ENCODE results near the gene APOB. TPM values are rescaled to one million over a fixed set of nuclear protein-coding genes. Genes with fewer than 3 reads are reported as not detected.

APOB gene
- polyA plus RNA-seq, 1 of the 3 experiments (the other 2 are of a cell fraction) = not detected

GRCh38 chr2:21035974-21036707 lies 7.7 kb downstream of the APOB start:
- Histone ChIP-seq H2AFZ (ENCODE audit: low read depth) (no peak overlapping the region), H3K27ac (ENCODE audit: low read depth in 2 of 2, low read length in 1 of 2) (no peak overlapping the region), H3K4me2 (no peak overlapping the region), H3K79me2 (ENCODE audit: insufficient read depth) (no peaks in the 10 kb centered on the region), H3K4me1 (ENCODE audit: control insufficient read depth in 1 of 2, insufficient read depth in 2 of 2, low read depth in 1 of 2, low read length in 1 of 2) (no peaks in the 10 kb centered on the region; a peak in 1 of 4 replicates), H3K27me3 (ENCODE audit: insufficient read depth) (no peaks in the 10 kb centered on the region; the same call in 1 of the 2 replicates), H3K9me3 (no peaks in the 10 kb centered on the region), H3K4me3 (ENCODE audit: low read depth in 2 of 2, low read length in 1 of 2) (no peak overlapping the region), H3K9ac (no peak overlapping the region), H3F3A (replicated peaks; ENCODE audit: insufficient read depth) (no peaks in the 10 kb centered on the region), H4K20me1 (ENCODE audit: insufficient read depth) (no peaks in the 10 kb centered on the region), H3K9me2 (no peaks in the 10 kb centered on the region), H3K36me3 (replicated peaks in 1 of 2; ENCODE audit: control insufficient read depth in 1 of 2, insufficient read depth in 2 of 2, low read length in 1 of 2) (no peaks in the 10 kb centered on the region)
- TF ChIP-seq CTCF (IDR thresholded peaks at IDR 0.05) (no peak), NFIC (IDR thresholded peaks at IDR 0.05; ENCODE audit: borderline replicate concordance) (no peak), FOSL2 (IDR thresholded peaks at IDR 0.05; ENCODE audit: borderline replicate concordance, low read depth) (no peak), EP300 (IDR thresholded peaks at IDR 0.05; ENCODE audit: borderline replicate concordance in 1 of 2, low read depth in 1 of 2, low read length in 1 of 2) (no peak), TCF12 (IDR thresholded peaks at IDR 0.05) (no peak), YY1 (IDR thresholded peaks at IDR 0.05; ENCODE audit: low read depth) (no peak), RFX5 (IDR thresholded peaks at IDR 0.05; ENCODE audit: low read length) (no peak), POLR2AphosphoS5 (IDR thresholded peaks at IDR 0.05; ENCODE audit: low read depth, low read length) (no peak), USF2 (IDR thresholded peaks at IDR 0.05; ENCODE audit: borderline replicate concordance, low read depth, low read length) (no peak), RAD21 (IDR thresholded peaks at IDR 0.05; ENCODE audit: low read length) (no peak)
- ChIA-PET CTCF (interaction anchor here (0.7 to 3.9 kb wide), 3 partner anchors 82 to 375 kb away, joined by 3 to 19 read pairs (median 7); no protein-coding TSS in a partner anchor), POLR2A (no interaction called here)
- WGBS (ENCODE audit: low lambda C conversion rate) = 19% methylated on average over 4 of the region's 4 CpGs
- DNase-seq = no peak

GRCh38 chr2:21035282-21035973 lies 8.4 kb downstream of the APOB start:
- Histone ChIP-seq H3K9me3 (no peaks in the 10 kb centered on the region), H3K4me3 (ENCODE audit: low read depth in 2 of 2, low read length in 1 of 2) (no peak overlapping the region), H3K9me2 (no peaks in the 10 kb centered on the region), H2AFZ (ENCODE audit: low read depth) (no peak overlapping the region), H3K27me3 (ENCODE audit: insufficient read depth) (no peaks in the 10 kb centered on the region; the same call in 1 of the 2 replicates), H3K4me1 (ENCODE audit: control insufficient read depth in 1 of 2, insufficient read depth in 2 of 2, low read depth in 1 of 2, low read length in 1 of 2) (no peaks in the 10 kb centered on the region), H4K20me1 (ENCODE audit: insufficient read depth) (no peaks in the 10 kb centered on the region), H3K36me3 (replicated peaks in 1 of 2; ENCODE audit: control insufficient read depth in 1 of 2, insufficient read depth in 2 of 2, low read length in 1 of 2) (no peaks in the 10 kb centered on the region), H3K27ac (ENCODE audit: low read depth in 2 of 2, low read length in 1 of 2) (no peak overlapping the region), H3K9ac (no peak overlapping the region), H3K79me2 (ENCODE audit: insufficient read depth) (no peaks in the 10 kb centered on the region), H3K4me2 (no peak overlapping the region), H3F3A (replicated peaks; ENCODE audit: insufficient read depth) (no peaks in the 10 kb centered on the region)
- 23% methylated on average over 6 of the region's 6 CpGs for WGBS (ENCODE audit: low lambda C conversion rate)
- POLR2A ChIA-PET = no interaction called here
- TF ChIP-seq EZH2phosphoT487 (IDR thresholded peaks at IDR 0.05; ENCODE audit: borderline replicate concordance, low read depth) = no peak
- TF ChIP-seq NFIC (IDR thresholded peaks at IDR 0.05; ENCODE audit: borderline replicate concordance) = no peak
- TF ChIP-seq USF2 (IDR thresholded peaks at IDR 0.05; ENCODE audit: borderline replicate concordance, low read depth, low read length) = no peak
- no peak for TF ChIP-seq RCOR1 (IDR thresholded peaks at IDR 0.05; ENCODE audit: low read length)
- no peak for TF ChIP-seq CHD2 (IDR thresholded peaks at IDR 0.05; ENCODE audit: low read length, partially characterized antibody)
- no peak for TF ChIP-seq RFX5 (IDR thresholded peaks at IDR 0.05; ENCODE audit: low read length)
- no peak for TF ChIP-seq YY1 (IDR thresholded peaks at IDR 0.05; ENCODE audit: low read depth)
- no peak for TF ChIP-seq TEAD4 (IDR thresholded peaks at IDR 0.05; ENCODE audit: borderline replicate concordance, insufficient read depth)
- no peak for TF ChIP-seq CTCF (IDR thresholded peaks at IDR 0.05)
- no peak for TF ChIP-seq USF1 (IDR thresholded peaks at IDR 0.05; ENCODE audit: borderline replicate concordance, low read depth)
- TF ChIP-seq MXI1 (IDR thresholded peaks at IDR 0.05; ENCODE audit: low read depth, low read length) = no peak
- CTCF ChIA-PET = interaction anchor here (0.7 to 3.9 kb wide), 3 partner anchors 82 to 374 kb away, joined by 3 to 19 read pairs (median 7); no protein-coding TSS in a partner anchor
- no peak for DNase-seq
